Measurements from ENCODE around the gene RWDD1. TPM values are rescaled to one million over a fixed set of nuclear protein-coding genes. Genes with fewer than 3 reads are reported as not detected.

RWDD1 gene
- total and polyA plus RNA-seq, 2 of the 13 experiments (the other 11 are each of a cell fraction or from before 2014, with no cell fraction given) = 27.4 to 67.1 TPM

GRCh38 chr6:116596815-116597214 is 25.5 kb downstream of the RWDD1 start (continued):
- TF ChIP-seq IRF9 (CRISPR knock-in tag; IDR thresholded peaks at IDR 0.05; ENCODE audit: borderline replicate concordance) = no peak
- peak; percentile 72 for TF ChIP-seq ZSCAN9 (CRISPR knock-in tag; IDR thresholded peaks at IDR 0.05; ENCODE audit: borderline replicate concordance)
- TF ChIP-seq ZKSCAN5 (CRISPR knock-in tag; IDR thresholded peaks at IDR 0.05) = no peak
- no peak for TF ChIP-seq ZXDC (CRISPR knock-in tag; IDR thresholded peaks at IDR 0.05)
- no peak for TF ChIP-seq USF2 (IDR thresholded peaks at IDR 0.05; ENCODE audit: low read depth, low read length)
- TF ChIP-seq USF2 (CRISPR knock-in tag; IDR thresholded peaks at IDR 0.05; ENCODE audit: borderline replicate concordance) = no peak
- TF ChIP-seq ZBTB10 (CRISPR knock-in tag; IDR thresholded peaks at IDR 0.05; ENCODE audit: borderline replicate concordance) = no peak
- no peak for TF ChIP-seq ZNF335 (CRISPR knock-in tag; IDR thresholded peaks at IDR 0.05)
- no peak for TF ChIP-seq ZNF639 (CRISPR knock-in tag; conservative IDR thresholded peaks at IDR 0.05)
- no peak for TF ChIP-seq GMEB2 (CRISPR knock-in tag; IDR thresholded peaks at IDR 0.05; ENCODE audit: low read depth)
- TF ChIP-seq FOXK1 (CRISPR knock-in tag; IDR thresholded peaks at IDR 0.05; ENCODE audit: borderline replicate concordance, low read depth) = peak; percentile 20; the same call in 1 of the 2 replicates
- TF ChIP-seq ZNF441 (CRISPR knock-in tag; IDR thresholded peaks at IDR 0.05; ENCODE audit: borderline replicate concordance) = 0 out of 2 replicates have a peak, but pooled peaks have one; percentile 24
- TF ChIP-seq NR2F6 (IDR thresholded peaks at IDR 0.05) = no peak
- TF ChIP-seq NR2F6 (CRISPR knock-in tag; IDR thresholded peaks at IDR 0.05) = no peak
- TF ChIP-seq ATF2 (CRISPR knock-in tag; IDR thresholded peaks at IDR 0.05) = no peak
- no peak for TF ChIP-seq ZNF839 (CRISPR knock-in tag; IDR thresholded peaks at IDR 0.05; ENCODE audit: borderline replicate concordance)
- no peak for TF ChIP-seq HMG20A (CRISPR knock-in tag; IDR thresholded peaks at IDR 0.05; ENCODE audit: borderline replicate concordance)

Measured in HepG2 (cell line).